Measurements from ENCODE around the gene LFNG.
"Not testable (repeated sequence)": the region's sequence is repeated elsewhere in the genome, so short reads cannot be mapped to it uniquely, and the experiment has no call there.

GRCh38 chr7:2531796-2532110, 12.2 kb downstream of the LFNG start:
- not testable (repeated sequence) for TF ChIP-seq CTCF (IDR thresholded peaks at IDR 0.05; ENCODE audit: low read depth, low read length); EZH2phosphoT487 (IDR thresholded peaks at IDR 0.05; ENCODE audit: low read depth)
